GM18520 (cell line): ENCODE measurements around the gene UGT1A6.

Experiments used
- ATAC-seq: cut with Tn5 transposase; IDR thresholded peaks from one replicate; pipeline ENCODE4 v1.9.1; 2021; ENCODE audit not compliant: unreplicated experiment

The UGT1A6 gene

DNA sequence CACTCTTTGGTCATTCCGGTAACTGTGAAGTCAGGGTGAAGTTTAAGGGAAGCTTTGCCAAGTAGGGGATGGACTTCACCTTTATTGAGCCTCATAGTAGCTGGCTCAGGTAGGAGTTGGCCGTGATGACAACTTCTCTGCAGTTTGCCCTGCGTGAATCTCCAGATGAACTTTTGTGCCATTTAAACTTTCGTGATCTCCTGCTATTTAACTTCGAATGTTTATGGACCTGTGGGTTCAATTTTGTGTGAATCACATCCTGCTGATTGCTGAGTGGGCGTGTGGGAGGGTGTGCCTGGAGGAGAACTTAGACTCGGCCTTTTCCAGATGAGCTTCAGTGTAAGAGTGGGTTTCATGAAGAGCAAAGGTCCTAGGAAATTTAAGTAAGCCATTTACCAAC is 71.6 kb downstream of the UGT1A6 start:
- ATAC-seq, result no peak

DNA sequence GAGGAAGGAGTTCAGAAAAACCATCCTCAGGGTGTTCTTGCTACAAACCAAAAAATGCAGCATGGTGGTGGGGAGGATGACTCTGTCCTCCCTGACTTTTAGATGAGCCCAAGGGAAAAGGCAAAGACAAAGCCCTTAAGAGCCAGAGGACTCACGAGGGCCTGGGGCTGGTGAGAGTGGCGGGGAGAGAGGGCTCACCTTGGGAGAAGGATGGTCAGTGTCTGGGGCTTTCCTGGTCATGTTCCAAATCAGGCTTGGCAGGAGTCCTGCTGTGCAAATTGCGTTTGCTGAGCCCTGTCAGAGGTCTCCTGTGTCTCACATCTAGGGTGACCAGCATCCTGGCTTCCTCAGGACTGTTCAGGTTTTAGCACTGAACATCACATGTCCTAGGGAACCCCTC is 72.1 kb downstream of the UGT1A6 start:
- ATAC-seq, result no peak

DNA sequence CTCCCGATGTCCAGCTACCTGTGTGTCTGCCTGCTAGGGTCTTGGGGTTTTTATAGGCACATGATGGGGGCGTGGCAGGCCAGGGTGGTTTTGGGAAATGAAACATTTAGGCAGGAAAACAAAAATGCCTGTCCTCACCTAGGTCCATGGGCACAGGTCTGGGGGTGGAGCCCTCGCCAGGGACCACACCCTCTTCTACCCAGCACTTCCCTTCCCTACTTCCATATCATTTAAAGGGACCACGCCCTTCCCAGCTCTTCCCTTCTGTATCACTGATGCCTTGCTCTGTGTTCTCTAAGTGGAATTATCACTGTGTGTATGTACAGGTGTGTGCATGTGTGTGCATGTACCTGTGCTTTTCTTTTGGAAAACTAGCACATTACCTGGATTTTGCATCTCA is 73.7 kb downstream of the UGT1A6 start:
- ATAC-seq, result no peak

- no peak for ATAC-seq
Observed at GRCh38 chr2:233768076-233768475, 75.4 kb downstream of the UGT1A6 start.

- no peak for ATAC-seq
Observed at GRCh38 chr2:233769260-233769659, 76.6 kb downstream of the UGT1A6 start.

GRCh38 chr2:233772153-233772552 is 79.5 kb downstream of the UGT1A6 start:
- ATAC-seq, result no peak

DNA sequence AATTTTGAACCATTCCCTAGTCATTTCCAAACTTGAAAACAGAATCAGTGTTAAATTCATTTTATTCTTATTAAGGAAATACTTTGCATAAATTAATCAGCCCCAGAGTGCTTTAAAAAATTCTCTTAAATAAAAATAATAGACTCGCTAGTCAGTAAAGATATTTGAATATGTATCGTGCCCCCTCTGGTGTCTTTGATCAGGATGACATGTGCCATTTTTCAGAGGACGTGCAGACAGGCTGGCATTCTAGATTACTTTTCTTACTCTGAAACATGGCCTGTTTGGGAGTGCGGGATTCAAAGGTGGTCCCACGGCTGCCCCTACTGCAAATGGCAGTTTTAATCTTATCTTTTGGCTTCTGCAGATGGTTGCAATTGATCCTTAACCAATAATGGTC is 79.9 kb downstream of the UGT1A6 start:
- no peak for ATAC-seq

- no peak for ATAC-seq
Observed at GRCh38 chr2:233773854-233774253, 81.2 kb downstream of the UGT1A6 start.

DNA sequence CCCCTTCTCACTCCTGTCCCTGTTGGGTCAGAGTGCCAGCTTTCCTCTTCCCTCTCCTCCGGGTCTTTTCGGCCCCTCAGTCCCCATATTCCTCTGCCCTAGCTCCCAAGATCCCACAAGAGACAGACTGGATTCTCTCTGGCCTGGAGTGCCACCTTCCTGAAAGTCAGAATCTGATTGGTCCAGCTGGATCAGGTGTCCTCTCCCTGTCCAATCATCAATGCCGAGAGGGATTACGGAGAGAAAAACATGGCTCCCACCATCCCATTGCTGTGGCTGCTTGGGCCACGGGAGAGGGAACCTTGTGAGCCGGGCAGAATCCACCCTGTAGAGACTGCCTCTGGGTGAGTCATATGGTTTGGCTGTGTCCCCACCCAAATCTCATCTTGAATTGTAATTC is 82.7 kb downstream of the UGT1A6 start:
- ATAC-seq, result no peak

DNA sequence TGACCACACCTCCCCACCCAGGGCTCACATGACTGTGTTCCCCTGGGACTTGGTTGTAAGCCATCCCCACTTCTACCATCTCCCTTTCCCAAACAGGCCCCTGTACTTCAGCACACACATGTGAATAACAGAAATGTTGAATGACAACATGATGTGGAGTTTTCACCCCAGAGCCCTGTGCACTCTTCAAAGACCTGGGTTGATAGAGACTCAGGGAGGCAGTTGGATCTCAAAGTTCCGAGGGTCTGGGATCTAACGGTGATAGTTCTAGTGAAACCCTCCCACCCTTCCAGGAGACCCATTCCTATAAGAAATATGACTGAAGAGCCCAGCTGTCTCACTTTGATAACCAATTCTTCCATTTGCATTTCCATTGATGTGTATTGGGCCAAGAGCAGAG is 85.3 kb downstream of the UGT1A6 start, which contains the start of gene MROH2A:
MROH2A (plus strand) TSS at position 301 of the 400 bp plus-strand sequence. CDS start 1,029 bp downstream, outside the sequence.
- no peak for ATAC-seq

GRCh38 chr2:233779722-233780121 is 87.0 kb downstream of the UGT1A6 start:
- ATAC-seq, result no peak

DNA sequence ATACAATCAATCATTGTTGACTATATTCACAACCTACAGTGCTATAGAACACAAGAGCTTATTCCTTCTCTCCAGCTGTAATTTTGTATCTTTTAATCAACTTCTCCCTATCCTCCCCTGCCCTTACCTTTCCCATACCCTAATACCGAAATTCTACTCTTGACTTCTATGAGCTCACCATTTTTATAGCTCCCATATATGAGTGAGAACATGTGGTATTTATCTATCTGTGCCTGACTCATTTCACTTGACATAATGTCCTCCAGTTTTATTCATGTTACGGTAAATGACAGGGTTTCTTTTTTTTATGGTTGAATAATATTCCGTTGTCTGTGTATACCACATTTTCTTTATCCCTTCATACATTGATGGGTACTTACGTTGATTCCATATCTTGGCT is 88.1 kb downstream of the UGT1A6 start:
- no peak for ATAC-seq

- ATAC-seq, result no peak
Observed at GRCh38 chr2:233789554-233789953, 96.9 kb downstream of the UGT1A6 start.

GRCh38 chr2:233791151-233791882 is 98.6 kb downstream of the UGT1A6 start:
- no peak for ATAC-seq

GRCh38 chr2:233791883-233792329 is 99.2 kb downstream of the UGT1A6 start:
- ATAC-seq, result no peak

- ATAC-seq, result no peak
Observed at GRCh38 chr2:233792720-233793119, 100.0 kb downstream of the UGT1A6 start.

DNA sequence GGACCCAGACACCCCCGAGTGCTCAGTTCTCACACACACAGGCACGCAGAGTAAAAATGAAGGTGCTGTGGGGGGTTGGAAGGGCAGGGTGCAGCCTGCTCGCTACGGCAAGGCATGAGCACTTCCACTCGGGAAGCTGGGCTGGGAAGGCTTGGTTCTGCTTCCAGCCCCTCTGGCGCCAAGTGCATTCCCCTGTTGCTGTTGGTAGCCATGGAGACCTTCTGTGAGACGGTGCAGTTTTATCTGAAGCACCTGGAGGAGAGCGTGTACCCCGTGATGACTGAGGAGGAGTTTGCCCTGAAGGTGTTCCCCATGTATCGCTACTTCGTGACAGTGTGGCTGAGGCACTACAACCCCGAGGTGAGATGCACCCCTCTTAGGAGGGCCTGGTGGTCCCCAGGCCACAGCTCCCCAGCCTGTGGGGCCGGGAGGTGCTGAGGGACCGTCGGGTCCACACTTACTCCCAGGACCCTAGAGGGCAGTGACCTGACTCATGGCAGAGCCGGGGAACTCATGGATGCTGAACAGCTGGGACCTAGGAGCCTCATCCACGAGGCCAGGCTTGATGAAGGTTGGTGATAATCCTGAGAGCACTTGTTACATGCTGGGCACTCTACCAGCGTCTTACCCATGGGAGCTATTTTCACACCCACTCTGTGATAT is 100.9 kb downstream of the UGT1A6 start:
- no peak for ATAC-seq

- ATAC-seq, result no peak
Observed at GRCh38 chr2:233794128-233794658, 101.5 kb downstream of the UGT1A6 start.

- ATAC-seq, result no peak
Observed at GRCh38 chr2:233795735-233796171, 103.1 kb downstream of the UGT1A6 start.

DNA sequence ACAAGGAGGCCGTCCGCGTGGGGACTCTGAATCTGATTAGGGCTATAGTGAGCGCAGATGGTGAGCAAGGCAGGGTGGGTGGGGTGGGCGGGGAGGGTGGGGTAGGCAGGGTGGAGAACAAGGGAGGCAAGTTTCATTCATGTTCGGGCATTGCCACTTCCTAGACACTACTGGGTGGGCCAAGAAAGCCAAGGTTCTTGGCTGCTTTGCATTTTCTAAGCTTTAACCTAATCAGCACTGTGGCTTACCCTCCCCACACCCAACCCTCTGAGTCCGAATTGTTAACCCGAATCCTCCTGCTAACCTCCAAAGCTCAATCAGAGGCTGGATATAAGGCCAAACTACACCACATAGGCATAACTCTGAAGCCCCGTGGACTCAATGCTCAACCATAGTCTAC is 103.6 kb downstream of the UGT1A6 start:
- no peak for ATAC-seq

GRCh38 chr2:233798335-233799086 is 105.8 kb downstream of the UGT1A6 start:
- no peak for ATAC-seq
